ENCODE results near the gene MLF1. TPM values are rescaled to one million over a fixed set of nuclear protein-coding genes. Genes with fewer than 3 reads are reported as not detected.

Gene MLF1
- total and polyA plus RNA-seq, 2 of the 4 experiments (the other 2 are of a cell fraction) = 4.7 to 5.2 TPM

GRCh38 chr3:158572766-158573060 lies 1.7 kb downstream of the MLF1 start:
- Histone ChIP-seq H4K91ac (ENCODE audit: insufficient read depth, low read depth, low read length) (no peak overlapping the region), H2AK5ac (ENCODE audit: low read depth, low read length) (no peak overlapping the region), H3K9ac (ENCODE audit: low read depth, low read length) (no peak overlapping the region), H3K4me3 (ENCODE audit: insufficient read depth, low read depth, low read length) (no peak overlapping the region), H3K4me2 (ENCODE audit: low read depth, low read length) (no peak overlapping the region), H3K79me1 (ENCODE audit: low read depth in 1 of 2, low read length in 2 of 2) (no peaks in the 10 kb centered on the region), H2BK15ac (ENCODE audit: low read depth, low read length) (no peak overlapping the region), H4K20me1 (ENCODE audit: insufficient read depth, low read length) (no peaks in the 10 kb centered on the region), H3K18ac (ENCODE audit: low read depth, low read length) (no peak overlapping the region), H3K36me3 (ENCODE audit: control insufficient read depth, insufficient read depth, low read length) (no peaks in the 10 kb centered on the region), H3K9me3 (ENCODE audit: control insufficient read depth, insufficient read depth, low read length) (no peaks in the 10 kb centered on the region), H3K4ac (ENCODE audit: low read depth, low read length) (no peak overlapping the region), H3K4me1 (ENCODE audit: control insufficient read depth, insufficient read depth, low read length) (no peaks in the 10 kb centered on the region), H3K23ac (ENCODE audit: low read depth, low read length) (no peak overlapping the region), H2AFZ (replicated peaks; ENCODE audit: low read length, poor library complexity) (no peak overlapping the region), H3K27me3 (ENCODE audit: control insufficient read depth, insufficient read depth, low read length) (no peaks in the 10 kb centered on the region), H2AK9ac (replicated peaks; ENCODE audit: low read depth, low read length, poor library complexity) (no peak overlapping the region), H2BK5ac (ENCODE audit: low read depth, low read length, poor library complexity, severe bottlenecking) (no peak overlapping the region), H4K5ac (ENCODE audit: low read depth, low read length) (no peak overlapping the region), H3K27ac (ENCODE audit: insufficient read depth, low read length) (no peak overlapping the region), H2BK120ac (ENCODE audit: low read depth, low read length) (no peak overlapping the region), H2BK20ac (ENCODE audit: low read depth, low read length) (no peak overlapping the region), H3K56ac (ENCODE audit: extremely low read depth, insufficient read depth, low read length) (no peak overlapping the region), H3K9me1 (ENCODE audit: insufficient read depth, low read length) (0 out of 2 replicates have a peak, but pooled peaks cover 2% of the 10 kb centered on the region), H3K14ac (replicated peaks; ENCODE audit: low read depth, low read length) (no peak overlapping the region), H4K8ac (ENCODE audit: low read depth in 2 of 2, low read length in 2 of 2) (no peak overlapping the region)
- no TSS peak for BruUV-seq (replicated peaks)
- TF ChIP-seq RAD21 (IDR thresholded peaks at IDR 0.05; ENCODE audit: low read length) = no peak
- no peak for TF ChIP-seq RCOR1 (IDR thresholded peaks at IDR 0.05; ENCODE audit: insufficient replicate concordance, low read length)
- TF ChIP-seq CEBPB (IDR thresholded peaks at IDR 0.05; ENCODE audit: low read depth, low read length) = no peak
- no peak for TF ChIP-seq CHD1 (IDR thresholded peaks at IDR 0.05; ENCODE audit: low read depth, low read length)
- no peak for TF ChIP-seq POLR2A (IDR thresholded peaks at IDR 0.05; ENCODE audit: low read depth, low read length)
- no peak for TF ChIP-seq ELK1 (IDR thresholded peaks at IDR 0.05; ENCODE audit: borderline replicate concordance, low read depth, low read length)
- TF ChIP-seq BHLHE40 (IDR thresholded peaks at IDR 0.05; ENCODE audit: low read depth, low read length) = no peak
- TF ChIP-seq FOS (IDR thresholded peaks at IDR 0.05; ENCODE audit: low read depth, low read length) = no peak
- TF ChIP-seq RFX5 (IDR thresholded peaks at IDR 0.05; ENCODE audit: low read depth, low read length) = no peak
- TF ChIP-seq MAZ (IDR thresholded peaks at IDR 0.05; ENCODE audit: borderline replicate concordance, low read depth, low read length) = no peak
- POLR2A ChIA-PET (ENCODE audit: unreplicated experiment) = no interaction called here
- CTCF ChIA-PET = no interaction called here
- dilution Hi-C loops (cut with HindIII; ENCODE audit: low sequenced_read_pairs, unreplicated experiment) (no loop called here), intact Hi-C loops (cut with micrococcal nuclease) (loop anchor here (5.0 kb wide), 1 partner anchor 70 kb away; the partner anchor contains the start of gene GFM1), in situ Hi-C loops (cut with MboI; ENCODE audit: low sequenced_read_pairs) (no loop called here)
- WGBS, 2 experiments (ENCODE audit: extremely low coverage in 2 of 2, insufficient read length in 1 of 2) = 100% methylated on average over 3 of the region's 8 CpGs; no CpG with 5 or more reads in 1 of the 2 experiments
- no peak for DNase-seq
- ATAC-seq (ENCODE audit: low read depth) = no peak
